NCI-H2227 (cell line): ENCODE measurements around the gene CHD2.
"Not testable (repeated sequence)": the region's sequence is repeated elsewhere in the genome, so short reads cannot be mapped to it uniquely, and the experiment has no call there.

Source experiments
- DNase-seq: peaks from one replicate; lab custom pipeline; 2025; ENCODE audit not compliant: unreplicated experiment; lab: John Stamatoyannopoulos, UW

CHD2 gene

GRCh38 chr15:93032515-93033206, 132.5 kb downstream of the CHD2 start:
- not testable (repeated sequence) for DNase-seq

DNA sequence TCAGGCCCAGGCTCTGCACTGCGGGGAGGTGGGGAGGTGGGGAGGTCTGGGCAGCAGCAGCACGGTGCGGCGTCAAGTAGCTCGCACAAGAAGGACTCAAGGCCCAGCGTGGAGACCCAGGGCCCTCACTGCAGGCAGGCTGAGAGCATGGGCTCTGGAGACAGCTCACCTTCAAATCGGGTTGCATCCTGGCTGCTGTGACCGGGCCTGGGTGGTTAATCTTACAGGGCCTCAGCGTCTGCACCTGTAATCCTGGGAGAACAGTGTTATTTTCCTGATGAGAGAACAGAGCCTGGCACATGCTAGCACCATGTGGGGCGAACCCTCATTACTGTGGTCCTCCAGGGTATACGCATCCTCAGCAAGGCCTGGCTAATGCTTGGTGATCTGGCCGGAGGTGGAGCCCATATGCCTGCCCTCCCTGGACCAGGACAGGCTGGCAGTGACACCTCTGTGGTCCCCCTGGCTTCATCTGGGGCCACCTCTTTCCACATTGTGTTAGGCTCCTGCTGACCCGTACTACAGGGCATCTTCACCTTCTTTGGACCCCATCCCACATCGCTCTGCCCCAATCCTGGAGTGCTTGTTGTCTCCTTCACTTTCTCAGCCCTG, 133.4 kb downstream of the CHD2 start:
- DNase-seq: no peak

DNA sequence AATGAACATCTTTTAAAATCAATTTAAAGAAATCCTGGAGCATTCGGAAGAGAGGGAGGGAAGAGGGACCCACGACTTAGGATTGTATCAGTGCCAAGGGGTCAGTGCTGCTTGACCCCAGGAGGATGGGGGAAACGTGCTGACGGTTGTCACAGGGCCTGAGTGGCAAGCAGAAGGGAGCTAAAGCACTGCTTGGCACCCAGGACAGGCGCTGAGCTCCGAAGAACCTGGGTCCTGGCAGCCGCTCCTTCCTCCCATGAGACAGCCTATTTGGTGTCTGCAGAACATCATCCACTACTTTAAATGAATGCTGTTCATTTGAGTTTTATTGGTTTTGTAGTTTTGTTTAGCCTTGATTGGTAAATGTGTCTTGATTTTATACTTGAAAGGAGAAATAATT, 134.4 kb downstream of the CHD2 start:
- no peak for DNase-seq

GRCh38 chr15:93035092-93035915, 135.2 kb downstream of the CHD2 start:
- DNase-seq: no peak

- no peak for DNase-seq
Measured at GRCh38 chr15:93035953-93036810, 136.1 kb downstream of the CHD2 start.

DNA sequence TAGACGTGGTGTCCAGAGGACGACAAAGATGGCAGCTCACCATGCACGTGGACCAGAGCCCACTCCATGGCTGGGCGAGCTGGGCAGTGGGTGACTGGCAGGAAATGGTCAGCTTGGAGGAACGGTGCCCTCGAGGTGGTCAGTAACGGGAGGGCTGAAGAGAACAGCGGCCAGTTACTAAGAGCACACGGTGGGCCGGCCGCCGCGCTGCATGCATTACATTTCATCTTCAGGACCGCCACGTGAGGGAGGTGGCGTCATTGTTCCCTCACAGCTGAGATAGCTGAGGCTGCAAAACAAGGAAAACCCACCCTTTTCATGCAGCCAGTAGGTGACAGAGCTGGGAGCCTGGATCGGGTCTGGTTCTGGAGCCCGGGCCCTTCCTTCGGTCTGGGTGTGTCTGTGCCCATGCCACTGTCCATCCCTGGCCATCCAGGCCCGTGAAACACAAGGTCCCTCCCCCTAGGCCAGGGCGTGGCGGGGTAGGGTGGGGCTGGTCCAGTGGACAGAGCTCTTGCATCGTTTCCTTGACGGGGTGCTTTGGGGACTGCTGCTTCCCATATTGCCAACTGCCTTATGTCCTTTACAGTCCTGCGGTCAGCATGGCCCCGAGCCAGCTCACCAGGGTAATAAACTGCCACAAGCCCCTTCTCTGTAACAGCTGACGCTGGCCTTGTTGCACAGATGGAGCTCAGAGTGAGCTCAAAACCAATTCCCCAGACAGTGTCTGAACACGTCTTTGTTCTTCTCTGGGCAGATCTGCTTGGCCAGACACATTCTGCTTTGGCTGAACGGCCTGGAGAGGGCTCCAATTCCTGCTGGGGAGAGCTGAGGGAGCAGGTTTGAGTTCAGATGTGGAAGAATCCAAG, 137.1 kb downstream of the CHD2 start:
- DNase-seq: no peak

DNA sequence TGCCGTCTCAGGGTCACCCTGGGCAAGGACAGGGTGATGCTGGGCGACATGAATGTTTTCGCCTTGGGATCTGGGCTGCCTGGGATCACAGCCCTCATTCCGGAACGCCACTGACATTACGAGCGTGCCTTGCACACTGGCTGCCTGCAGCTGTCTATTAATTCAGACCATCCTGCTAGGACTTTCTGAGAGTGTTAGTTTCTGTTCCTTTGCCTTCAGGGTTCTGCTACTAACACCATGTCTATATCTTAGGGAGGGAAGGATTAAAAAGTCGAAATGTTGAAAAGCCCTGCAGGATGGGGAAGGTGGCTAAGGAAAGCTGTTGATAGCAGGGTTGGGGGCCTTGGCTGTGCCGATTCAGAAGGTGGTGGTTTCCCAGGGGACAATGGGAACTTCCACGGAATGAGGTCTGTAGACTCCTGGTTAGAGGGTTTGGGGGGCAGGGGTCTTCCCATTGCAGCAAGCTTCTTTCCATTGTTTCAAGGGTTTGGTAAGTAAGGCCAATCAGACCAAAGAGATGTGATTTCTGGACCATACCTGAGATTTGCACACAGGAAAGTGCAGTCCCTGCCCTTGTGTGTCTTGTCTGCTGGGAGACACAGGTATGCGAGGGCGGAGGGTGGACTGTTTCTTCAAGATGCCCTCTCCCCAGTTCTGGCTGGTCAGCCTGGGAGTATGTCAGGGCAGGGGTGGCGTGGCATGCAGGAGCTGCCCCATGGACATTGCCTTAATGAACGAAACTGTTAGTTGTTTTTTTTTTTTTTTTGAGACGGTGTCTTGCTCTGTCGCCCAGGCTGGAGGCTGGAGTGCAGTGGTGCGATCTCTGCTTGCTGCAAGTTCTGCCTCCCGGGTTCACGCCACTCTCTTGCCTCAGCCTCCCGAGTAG, 137.9 kb downstream of the CHD2 start:
- no peak for DNase-seq

- DNase-seq: not testable (repeated sequence)
Measured at GRCh38 chr15:93039562-93040287, 139.6 kb downstream of the CHD2 start.

DNA sequence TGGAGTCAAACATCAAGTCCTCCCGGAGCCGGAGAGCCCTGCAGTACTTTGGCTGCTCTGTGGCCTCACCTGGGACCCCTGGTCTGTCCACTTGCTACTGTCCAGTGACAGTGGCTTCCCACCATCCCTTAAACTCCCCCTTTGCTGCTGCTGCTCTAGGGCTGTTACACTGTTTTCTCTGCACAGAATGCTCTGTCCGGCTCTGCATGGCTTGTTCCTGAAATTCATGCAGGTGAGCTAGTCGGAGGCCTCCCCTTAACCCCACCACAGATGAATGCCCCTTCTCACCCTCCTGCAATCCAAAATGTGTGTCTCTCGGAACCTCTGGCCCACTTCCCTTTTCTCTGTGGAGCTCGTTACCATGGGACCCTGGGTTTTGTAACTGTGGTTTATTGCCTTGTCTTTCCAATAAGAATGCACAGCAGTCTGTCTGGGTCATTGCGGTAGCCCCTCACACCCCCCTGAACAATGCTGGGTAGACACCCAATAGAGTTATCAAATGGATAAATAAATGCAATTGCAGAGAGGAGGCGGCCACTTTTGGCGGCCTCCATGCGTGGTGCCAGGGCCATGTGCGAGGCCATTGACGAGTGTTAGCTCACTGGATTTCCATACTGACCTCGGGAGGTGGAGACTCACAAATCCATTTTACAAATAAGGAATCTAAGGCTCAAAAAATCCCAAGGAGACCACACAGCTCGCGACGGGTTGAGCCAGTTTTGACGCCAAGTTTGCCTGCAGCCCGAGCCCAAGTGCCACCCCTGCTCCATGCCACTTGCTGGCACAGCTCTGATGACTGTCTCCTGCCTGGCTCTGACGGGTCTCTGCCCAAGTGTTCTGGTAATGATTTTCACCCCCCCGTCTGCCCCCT, 140.4 kb downstream of the CHD2 start:
- no peak for DNase-seq

- DNase-seq: no peak
Measured at GRCh38 chr15:93041159-93041547, 141.0 kb downstream of the CHD2 start.

DNA sequence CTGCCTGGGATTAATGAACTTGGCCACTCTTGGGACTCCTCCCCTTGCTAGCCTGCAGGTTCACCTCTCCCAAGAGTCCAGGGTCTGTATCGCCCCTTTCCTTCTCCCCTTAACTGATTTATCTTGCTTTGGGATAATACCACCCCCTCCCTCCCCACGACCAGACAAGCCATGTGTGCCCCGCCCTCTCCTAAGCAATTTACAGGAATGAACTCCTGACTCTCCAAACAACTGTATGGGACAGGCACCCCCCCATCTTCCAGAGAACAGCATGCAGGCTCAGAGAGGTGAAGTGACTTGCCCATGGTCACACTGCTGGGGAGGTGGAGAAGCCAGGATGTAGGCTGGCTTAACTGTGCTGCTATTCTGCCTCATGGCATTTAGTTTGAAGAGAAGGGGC, 142.1 kb downstream of the CHD2 start:
- DNase-seq: no peak

DNA sequence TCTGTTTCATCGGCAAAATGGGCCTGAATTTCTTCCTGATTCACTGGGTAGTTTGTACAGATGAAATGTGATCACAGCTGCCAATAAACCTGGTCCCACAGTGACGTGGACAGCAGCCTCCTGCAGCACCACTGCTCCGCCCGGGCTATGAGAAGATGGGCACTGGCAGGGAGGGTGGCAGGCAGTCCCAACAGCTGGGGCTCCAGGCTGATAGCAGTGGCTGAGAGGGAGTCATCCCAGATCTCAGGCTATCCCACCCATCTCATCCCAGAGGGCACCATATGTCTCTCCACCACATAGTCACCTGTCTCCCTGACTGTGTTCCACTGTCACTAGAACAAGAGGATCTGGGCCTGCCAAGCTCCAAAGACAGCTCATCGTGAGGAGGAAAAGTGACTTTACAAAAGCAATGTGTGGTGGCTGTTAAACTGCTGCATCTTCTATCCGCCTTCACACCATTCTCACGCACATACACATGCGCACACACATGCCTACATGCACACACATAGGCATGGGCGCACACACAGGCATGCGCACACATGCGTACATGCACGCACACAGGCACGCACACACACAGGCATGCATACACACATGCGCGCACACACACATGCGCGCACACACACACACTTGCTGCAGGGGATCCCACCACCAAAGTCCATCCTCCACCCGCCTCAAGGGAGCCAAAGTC, 142.7 kb downstream of the CHD2 start:
- DNase-seq: no peak

GRCh38 chr15:93043621-93044300, 143.6 kb downstream of the CHD2 start:
- DNase-seq: no peak

- no peak for DNase-seq
Measured at GRCh38 chr15:93044301-93045190, 144.4 kb downstream of the CHD2 start.

DNA sequence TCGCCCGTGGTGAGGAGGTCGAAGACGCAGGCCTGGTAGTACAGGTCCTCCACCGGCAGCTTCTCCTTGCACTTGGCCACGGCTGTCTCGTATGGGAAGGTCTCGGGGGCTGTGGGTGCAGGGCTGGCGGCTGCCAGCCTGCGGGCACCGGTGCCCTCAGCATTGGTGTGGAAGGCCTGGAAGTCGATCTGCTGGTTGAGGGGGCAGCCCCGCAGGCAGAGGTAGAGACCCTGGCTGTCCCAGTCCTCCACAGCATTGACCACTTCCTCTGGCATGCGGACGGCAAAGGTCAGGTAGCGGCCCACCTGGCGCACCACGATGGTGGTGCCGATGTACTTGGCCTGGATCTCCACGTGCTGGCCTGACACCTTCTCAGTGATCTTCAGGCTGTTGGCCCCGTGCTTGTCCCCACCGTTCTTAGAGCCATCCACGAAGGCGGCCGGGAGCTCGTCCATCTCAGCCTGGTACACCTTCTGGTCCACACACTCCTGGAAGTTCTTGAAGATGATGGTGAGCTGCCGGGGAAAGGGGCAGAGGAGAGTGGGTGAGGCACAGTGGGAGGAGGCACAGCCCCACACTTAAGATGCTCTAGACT, 145.2 kb downstream of the CHD2 start:
- DNase-seq: no peak
